GM12872 (cell line): ENCODE data around the gene FBN1.

Experiments
- TF ChIP-seq, protein P1 (sequence below): IDR thresholded peaks from 3 replicates; pipeline ENCODE4 v1.5.1; 2011; ENCODE audit warnings: low read depth, mild to moderate bottlenecking, low read length, moderate library complexity; ENCODE audit not compliant: insufficient read depth

Gene FBN1

DNA sequence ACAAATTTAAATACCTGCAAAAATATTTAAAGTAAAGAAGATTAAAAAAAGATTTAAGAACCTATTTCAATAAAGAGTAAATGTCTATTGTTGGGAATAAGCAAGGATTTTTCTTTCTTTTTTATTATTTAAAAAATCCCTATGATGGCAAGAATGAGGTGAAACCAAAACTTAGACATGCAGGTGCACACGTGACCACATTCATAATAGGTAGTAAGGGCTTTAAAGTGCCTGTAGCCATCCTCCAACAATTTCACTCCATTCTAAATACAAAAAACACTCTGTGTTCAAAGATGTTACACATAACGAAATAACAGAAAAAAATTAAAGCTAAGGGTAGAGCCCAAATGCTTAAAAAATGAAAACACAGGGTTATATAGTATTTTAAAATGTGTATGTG, 74.0 kb downstream of the FBN1 start:
- TF ChIP-seq, protein P1, sequence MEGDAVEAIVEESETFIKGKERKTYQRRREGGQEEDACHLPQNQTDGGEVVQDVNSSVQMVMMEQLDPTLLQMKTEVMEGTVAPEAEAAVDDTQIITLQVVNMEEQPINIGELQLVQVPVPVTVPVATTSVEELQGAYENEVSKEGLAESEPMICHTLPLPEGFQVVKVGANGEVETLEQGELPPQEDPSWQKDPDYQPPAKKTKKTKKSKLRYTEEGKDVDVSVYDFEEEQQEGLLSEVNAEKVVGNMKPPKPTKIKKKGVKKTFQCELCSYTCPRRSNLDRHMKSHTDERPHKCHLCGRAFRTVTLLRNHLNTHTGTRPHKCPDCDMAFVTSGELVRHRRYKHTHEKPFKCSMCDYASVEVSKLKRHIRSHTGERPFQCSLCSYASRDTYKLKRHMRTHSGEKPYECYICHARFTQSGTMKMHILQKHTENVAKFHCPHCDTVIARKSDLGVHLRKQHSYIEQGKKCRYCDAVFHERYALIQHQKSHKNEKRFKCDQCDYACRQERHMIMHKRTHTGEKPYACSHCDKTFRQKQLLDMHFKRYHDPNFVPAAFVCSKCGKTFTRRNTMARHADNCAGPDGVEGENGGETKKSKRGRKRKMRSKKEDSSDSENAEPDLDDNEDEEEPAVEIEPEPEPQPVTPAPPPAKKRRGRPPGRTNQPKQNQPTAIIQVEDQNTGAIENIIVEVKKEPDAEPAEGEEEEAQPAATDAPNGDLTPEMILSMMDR: no peak

DNA sequence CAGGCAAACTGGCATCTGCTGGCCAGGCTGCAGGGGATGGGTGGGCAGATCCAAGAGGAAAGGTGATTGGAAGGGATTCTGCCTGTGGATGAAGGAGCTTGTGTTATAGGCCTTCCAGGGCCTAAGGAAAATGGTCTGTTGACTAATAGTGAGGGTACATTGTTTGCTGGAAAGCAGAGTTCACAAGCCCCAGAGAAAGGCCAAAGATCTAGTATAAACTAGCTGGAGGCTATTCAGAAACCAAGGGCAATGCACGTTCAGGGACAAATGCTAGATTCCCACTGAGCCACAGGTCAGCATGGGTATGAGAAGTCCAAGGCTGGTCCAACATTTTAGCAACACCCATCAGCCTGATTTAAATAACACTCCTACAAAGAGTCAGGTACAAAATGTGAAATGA, 74.7 kb downstream of the FBN1 start:
- TF ChIP-seq, protein P1: no peak

DNA sequence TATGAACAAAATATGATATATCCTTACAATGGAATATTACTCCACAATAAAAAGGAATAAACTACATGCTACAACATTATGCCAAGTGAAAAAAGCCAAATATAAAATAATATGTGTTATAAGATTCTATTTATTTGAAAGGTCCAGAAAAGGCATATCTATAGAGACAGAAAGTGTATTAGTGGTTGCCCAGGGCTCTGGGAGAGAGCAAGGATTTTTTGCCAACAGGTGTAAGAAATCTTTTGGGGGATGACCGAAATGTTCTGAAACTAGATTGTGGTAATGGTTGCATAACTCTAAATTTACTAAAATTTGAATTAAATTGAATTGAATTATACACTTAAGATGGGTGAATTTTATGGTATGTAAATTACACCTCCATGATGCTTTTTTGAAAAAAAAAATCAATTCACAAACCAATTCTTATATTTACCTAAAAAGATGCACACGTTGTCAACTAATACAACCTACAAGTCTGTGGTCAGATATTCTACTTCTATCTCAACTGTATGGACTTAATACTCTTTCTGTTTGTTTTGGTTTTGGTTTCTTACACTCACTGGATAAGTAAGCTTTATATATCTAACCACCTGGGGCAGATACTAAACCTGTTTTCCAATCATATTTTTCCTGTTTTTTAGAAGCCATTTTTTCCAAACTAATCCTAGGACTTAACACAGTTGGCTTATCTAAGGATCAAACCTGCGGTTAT, 75.8 kb downstream of the FBN1 start:
- TF ChIP-seq, protein P1: no peak

DNA sequence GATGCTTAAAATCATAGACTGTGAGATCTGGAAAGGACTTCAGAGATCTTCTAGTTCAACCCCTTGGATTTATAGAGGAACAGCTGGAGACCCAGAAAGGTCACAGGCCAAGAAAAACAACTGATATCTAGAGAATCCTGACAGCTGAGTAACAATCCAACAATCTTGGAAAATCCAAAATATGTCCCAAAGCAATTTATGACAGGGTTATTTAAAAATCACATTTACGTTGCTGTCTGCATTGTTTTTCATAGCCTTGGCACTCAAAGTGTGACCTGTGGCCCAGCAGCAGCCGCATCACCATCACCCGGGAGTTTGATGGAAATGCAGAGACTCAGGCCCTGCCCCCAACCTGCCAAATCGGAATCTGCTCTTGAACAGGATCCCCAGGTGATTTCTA, 78.8 kb downstream of the FBN1 start:
- TF ChIP-seq, protein P1: no peak

DNA sequence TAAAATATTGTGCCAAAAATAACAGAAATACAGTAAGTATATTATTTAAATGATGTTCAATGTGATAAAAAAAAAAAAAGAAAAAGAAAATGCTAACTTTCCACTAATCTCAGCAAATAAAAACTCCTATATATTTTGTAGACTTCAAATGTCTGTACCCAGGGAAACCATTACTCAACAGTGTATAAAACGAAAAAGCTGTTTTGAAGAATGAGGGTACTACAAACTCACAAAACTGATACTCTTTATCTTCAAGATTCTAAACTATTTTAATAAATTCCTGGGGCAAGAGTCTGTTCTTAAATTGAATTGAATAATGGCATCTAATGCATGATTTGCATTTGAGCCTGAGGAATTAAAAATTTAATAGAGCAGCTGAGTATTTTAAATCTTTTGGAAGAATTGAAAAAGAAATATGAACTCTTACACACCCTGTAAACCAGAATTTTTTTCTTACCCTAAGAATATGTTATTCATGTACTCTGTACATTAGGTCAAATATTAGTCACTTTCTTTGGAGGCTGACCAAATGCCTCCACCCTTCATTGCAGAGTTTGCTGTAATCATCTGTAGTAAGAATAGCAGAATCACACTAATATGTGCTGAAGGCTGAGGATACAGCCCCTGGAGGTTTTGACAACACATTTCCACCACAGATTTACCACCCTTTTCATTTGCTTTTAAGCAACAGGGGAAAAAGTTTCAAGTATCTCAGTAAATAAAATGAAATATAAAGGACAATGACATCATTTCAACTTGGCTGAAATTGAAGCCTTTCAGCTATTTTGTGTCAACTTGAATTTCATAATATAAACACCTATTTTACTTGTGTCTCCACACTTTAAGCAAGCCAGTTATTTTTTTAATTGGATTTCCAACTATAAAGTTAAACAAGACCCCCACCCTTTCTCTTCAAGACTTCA, 79.7 kb downstream of the FBN1 start:
- TF ChIP-seq, protein P1: no peak

DNA sequence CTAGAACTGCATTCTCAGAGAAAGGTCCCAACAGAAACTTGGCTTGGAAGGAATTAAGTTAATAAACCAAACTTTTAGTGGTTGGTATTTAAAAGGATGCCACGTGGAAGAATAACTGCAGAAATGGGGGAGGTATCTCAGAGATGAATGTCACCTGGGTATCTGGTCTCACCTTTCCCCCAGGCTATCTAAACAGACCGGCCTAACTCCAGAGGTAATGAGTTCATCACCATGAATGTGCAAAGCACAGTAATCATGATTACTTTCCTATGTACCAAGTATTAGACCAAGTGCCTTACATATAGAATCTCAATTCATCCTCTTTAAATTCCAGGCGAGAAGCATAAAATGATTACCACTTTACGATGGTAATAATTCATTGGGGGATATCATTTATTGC, 80.8 kb downstream of the FBN1 start:
- TF ChIP-seq, protein P1: no peak

DNA sequence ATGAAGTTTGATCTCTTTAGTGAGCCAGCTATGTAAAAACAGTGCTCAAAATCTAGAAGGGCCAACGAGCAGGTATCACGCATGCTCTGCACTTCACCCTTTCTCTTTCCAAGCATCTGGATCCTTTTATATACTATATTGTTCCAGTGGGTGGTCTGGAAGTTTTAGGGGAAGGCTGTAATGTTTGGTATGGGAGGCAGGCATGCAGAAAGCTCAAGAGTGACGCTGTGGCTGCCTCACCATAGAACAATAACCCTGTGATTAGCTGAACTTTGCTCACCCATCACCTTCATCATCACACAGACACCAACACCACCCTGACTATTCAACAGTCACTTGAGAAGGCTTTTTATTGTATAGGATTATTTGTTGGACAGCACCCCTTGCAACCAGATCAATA, 81.6 kb downstream of the FBN1 start:
- TF ChIP-seq, protein P1: no peak
